GM13977 (cell line): Measurements from ENCODE around the gene C1S.

Experiments
- DNase-seq: peaks from one replicate; pipeline ENCODE4 v3.0.0; 2012; ENCODE audit warnings: low spot score
- in situ Hi-C: fragments of 300-500 bp; cut with MboI; formaldehyde crosslinking; loops from one replicate; pipeline ENCODE4 v1.12.0; 2022; ENCODE audit warnings: low sequenced_read_pairs, low pct_unique_long_range_greater_than_20kb, mixed read lengths, inconsistent platforms; ENCODE audit not compliant: unreplicated experiment
- TF ChIP-seq, protein P1 (sequence below): IDR thresholded peaks from 2 replicates; pipeline ENCODE4 v1.5.1; 2012; ENCODE audit warnings: mild to moderate bottlenecking, control low read depth; ENCODE audit not compliant: insufficient read depth; ENCODE audit errors: extremely low read depth, missing control alignments

C1S gene

DNA sequence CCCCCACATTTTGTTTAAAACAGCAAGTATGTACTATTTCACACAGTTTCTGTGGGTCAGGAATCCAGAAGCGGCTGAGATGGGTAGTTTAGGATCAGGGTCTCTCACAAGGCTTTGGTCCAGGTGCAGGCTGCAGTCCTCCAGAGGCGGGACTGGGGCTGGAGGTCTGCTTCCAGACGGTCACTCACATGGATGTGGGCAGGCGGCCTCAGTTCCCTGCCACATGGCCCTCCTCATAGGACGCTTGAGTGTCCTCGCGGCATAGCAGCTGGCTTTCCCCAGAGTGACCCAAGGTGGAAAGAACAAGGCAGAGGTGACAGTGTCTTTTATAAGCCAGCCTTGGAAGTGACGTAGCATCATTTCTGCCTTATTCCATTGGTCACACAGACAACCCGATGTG lies 56.4 kb downstream of the C1S start:
- in situ Hi-C loops, result loop anchor here (25.0 kb wide), 1 partner anchor 180 kb away; the partner anchor contains the start of genes ATN1, C12orf57 and RNU7-1
- TF ChIP-seq, protein P1, sequence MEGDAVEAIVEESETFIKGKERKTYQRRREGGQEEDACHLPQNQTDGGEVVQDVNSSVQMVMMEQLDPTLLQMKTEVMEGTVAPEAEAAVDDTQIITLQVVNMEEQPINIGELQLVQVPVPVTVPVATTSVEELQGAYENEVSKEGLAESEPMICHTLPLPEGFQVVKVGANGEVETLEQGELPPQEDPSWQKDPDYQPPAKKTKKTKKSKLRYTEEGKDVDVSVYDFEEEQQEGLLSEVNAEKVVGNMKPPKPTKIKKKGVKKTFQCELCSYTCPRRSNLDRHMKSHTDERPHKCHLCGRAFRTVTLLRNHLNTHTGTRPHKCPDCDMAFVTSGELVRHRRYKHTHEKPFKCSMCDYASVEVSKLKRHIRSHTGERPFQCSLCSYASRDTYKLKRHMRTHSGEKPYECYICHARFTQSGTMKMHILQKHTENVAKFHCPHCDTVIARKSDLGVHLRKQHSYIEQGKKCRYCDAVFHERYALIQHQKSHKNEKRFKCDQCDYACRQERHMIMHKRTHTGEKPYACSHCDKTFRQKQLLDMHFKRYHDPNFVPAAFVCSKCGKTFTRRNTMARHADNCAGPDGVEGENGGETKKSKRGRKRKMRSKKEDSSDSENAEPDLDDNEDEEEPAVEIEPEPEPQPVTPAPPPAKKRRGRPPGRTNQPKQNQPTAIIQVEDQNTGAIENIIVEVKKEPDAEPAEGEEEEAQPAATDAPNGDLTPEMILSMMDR, result no peak

DNA sequence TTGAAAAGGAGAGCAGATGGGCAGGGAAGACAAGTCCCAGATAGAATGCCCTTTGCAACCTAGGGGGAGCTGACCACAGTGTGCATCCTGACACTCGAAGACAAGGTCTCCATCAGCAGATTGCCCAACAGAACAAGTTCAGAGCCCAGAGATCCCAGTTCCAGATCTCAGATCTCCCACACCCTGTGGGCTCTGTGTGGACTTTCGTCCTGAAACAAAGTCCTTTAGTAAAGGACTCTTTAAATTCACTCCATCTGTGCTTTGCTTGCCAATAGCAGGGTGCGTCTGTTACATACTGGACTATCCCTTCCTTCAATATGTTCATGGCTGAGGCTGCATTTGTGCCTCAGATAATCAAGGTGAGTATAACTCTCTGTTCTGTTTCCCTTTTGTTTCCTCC lies 57.2 kb downstream of the C1S start:
- in situ Hi-C loops, result loop anchor here (25.0 kb wide), 1 partner anchor 180 kb away; the partner anchor contains the start of genes ATN1, C12orf57 and RNU7-1

More for the DNA sequence above, 56.4 kb downstream of the C1S start:
- no peak for DNase-seq

DNA sequence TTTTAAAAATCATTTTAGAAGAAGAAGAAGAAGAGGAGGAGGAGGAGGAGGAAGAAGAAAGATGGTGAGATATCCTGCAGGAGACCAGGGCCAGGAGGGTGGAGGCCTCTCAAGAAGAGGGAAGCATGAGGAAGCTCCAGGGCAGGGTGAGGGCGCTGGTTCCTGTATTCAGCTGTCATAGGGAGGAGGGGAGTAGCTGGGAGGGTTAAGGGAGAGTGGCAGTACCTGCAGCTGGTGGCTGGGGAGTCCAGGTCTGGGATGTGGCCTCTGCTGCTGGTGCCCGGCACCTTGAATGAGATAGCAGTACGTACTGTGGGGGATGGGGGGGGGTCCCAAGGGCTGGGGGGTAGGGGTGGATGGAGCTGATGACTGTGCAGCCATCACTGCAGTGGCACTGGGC lies 58.4 kb downstream of the C1S start:
- TF ChIP-seq, protein P1, result no peak
- no peak for DNase-seq
- in situ Hi-C loops, result loop anchor here (25.0 kb wide), 1 partner anchor 182 kb away; the partner anchor contains the start of genes ATN1, C12orf57 and RNU7-1

More for the DNA sequence above, 57.2 kb downstream of the C1S start:
- no peak for DNase-seq
- TF ChIP-seq, protein P1, result no peak

DNA sequence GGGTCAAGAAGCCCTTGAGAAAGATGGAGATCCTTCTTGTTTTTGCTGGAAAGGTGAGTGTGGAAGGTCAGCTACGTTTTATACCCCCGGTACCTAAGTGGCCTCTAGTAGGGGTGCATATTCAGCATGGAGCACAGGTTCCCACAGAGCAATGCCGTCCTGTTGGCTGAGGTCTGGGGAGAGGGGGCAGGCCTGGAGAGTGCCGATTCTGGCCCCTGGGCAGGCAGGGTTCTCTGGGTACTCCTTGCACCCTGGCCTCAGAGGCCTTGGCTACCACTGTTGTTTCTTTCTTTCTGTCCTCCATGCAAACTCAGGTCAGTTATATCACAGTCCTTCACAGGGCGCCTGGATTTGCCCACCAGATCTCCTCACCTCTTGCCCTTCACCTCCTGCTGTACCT lies 59.6 kb downstream of the C1S start:
- in situ Hi-C loops, result loop anchor here (25.0 kb wide), 1 partner anchor 183 kb away; the partner anchor contains the start of genes ATN1, C12orf57 and RNU7-1
- no peak for DNase-seq
- TF ChIP-seq, protein P1, result no peak
